Chondrocyte (in vitro differentiated cells): ENCODE results near the gene GALNS. TPM values are rescaled to one million over a fixed set of nuclear protein-coding genes. Genes with fewer than 3 reads are reported as not detected.
A peak's percentile ranks its signal among the peaks of the same experiment; 100 is the strongest.

ENCODE experiments used
- DNase-seq: peaks from one replicate; pipeline ENCODE4 v3.0.0; 2021; ENCODE audit warnings: mixed read lengths, low spot score
- H3K27ac Mint-ChIP-seq: one replicate; pipeline ENCODE4 v1.8.0; 2021; ENCODE audit warnings: mild to moderate bottlenecking, moderate library complexity, mixed read lengths; ENCODE audit not compliant: unreplicated experiment
- H3K27me3 Mint-ChIP-seq: 2 replicates; pipeline ENCODE4 v1.8.0; 2021; ENCODE audit warnings: low read depth, mixed read lengths
- H3K36me3 Mint-ChIP-seq: 2 replicates; pipeline ENCODE4 v1.8.0; 2021; ENCODE audit warnings: low read depth, mixed read lengths
- H3K4me1 Mint-ChIP-seq: 2 replicates; pipeline ENCODE4 v1.8.0; 2021; ENCODE audit warnings: low read depth, mild to moderate bottlenecking, mixed read lengths
- H3K4me3 Mint-ChIP-seq: one replicate; pipeline ENCODE4 v1.8.0; 2021; ENCODE audit warnings: mild to moderate bottlenecking, moderate library complexity, mixed read lengths; ENCODE audit not compliant: unreplicated experiment
- H3K9me3 Mint-ChIP-seq: 2 replicates; pipeline ENCODE4 v1.8.0; 2021; ENCODE audit warnings: low read depth, mixed read lengths
- CTCF ChIP-seq: fragments of 200-600 bp; sonication (generic); IDR thresholded peaks from 2 replicates; pipeline ENCODE4 v1.5.0; 2021; ENCODE audit warnings: antibody characterized with exemption, mild to moderate bottlenecking, moderate library complexity
- total RNA-seq: library from RNA; stranded (reverse); gene quantifications from 3 replicates; pipeline ENCODE4 v1.2.1, GENCODE V29; 2021

Gene GALNS
- total RNA-seq, 1 donor from 2014 or later = 34.1 TPM

GRCh38 chr16:88806491-88807111 lies 50.1 kb downstream of the GALNS start:
- H3K36me3 Mint-ChIP-seq = no peaks in the 10 kb centered on the region
- no peaks in the 10 kb centered on the region for H3K27me3 Mint-ChIP-seq
- no peak for TF ChIP-seq CTCF
- peak; percentile 93 for DNase-seq
- H3K4me3 Mint-ChIP-seq = no peak overlapping the region
- H3K4me1 Mint-ChIP-seq = peaks cover 15% of the 10 kb centered on the region
- H3K9me3 Mint-ChIP-seq = no peaks in the 10 kb centered on the region
- H3K27ac Mint-ChIP-seq = no peak overlapping the region

- H3K27ac Mint-ChIP-seq = no peak overlapping the region
- H3K4me1 Mint-ChIP-seq = peaks cover 13% of the 10 kb centered on the region
- no peak for TF ChIP-seq CTCF
- H3K36me3 Mint-ChIP-seq = no peaks in the 10 kb centered on the region
- DNase-seq = peak; percentile 93
- H3K27me3 Mint-ChIP-seq = no peaks in the 10 kb centered on the region
- no peak overlapping the region for H3K4me3 Mint-ChIP-seq
- no peaks in the 10 kb centered on the region for H3K9me3 Mint-ChIP-seq
These were observed 50.8 kb downstream of the GALNS start for GRCh38 chr16:88805887-88806393.

GRCh38 chr16:88805340-88805715 lies 51.4 kb downstream of the GALNS start:
- Mint-ChIP-seq H3K4me3 (no peak overlapping the region), H3K4me1 (peaks cover 7% of the 10 kb centered on the region), H3K27ac (no peak overlapping the region), H3K9me3 (no peaks in the 10 kb centered on the region), H3K36me3 (no peaks in the 10 kb centered on the region), H3K27me3 (no peaks in the 10 kb centered on the region)
- no peak for DNase-seq
- no peak for TF ChIP-seq CTCF

GRCh38 chr16:88804552-88805339 lies 52.0 kb downstream of the GALNS start:
- H3K4me1 Mint-ChIP-seq = peaks cover 3% of the 10 kb centered on the region
- H3K27ac Mint-ChIP-seq = no peak overlapping the region
- no peak for DNase-seq
- no peaks in the 10 kb centered on the region for H3K27me3 Mint-ChIP-seq
- no peaks in the 10 kb centered on the region for H3K9me3 Mint-ChIP-seq
- peak overlapping the region; percentile 62 for H3K4me3 Mint-ChIP-seq
- no peak for TF ChIP-seq CTCF
- no peaks in the 10 kb centered on the region for H3K36me3 Mint-ChIP-seq

GRCh38 chr16:88804173-88804551 lies 52.6 kb downstream of the GALNS start:
- H3K36me3 Mint-ChIP-seq = no peaks in the 10 kb centered on the region
- no peak for TF ChIP-seq CTCF
- H3K27me3 Mint-ChIP-seq = no peaks in the 10 kb centered on the region
- no peaks in the 10 kb centered on the region for H3K9me3 Mint-ChIP-seq
- DNase-seq = no peak
- peaks cover 3% of the 10 kb centered on the region for H3K4me1 Mint-ChIP-seq
- no peak overlapping the region for H3K27ac Mint-ChIP-seq
- peak overlapping the region; percentile 62 for H3K4me3 Mint-ChIP-seq
